GM12878 (cell line): ENCODE results near the gene UST. TPM values are rescaled to one million over a fixed set of nuclear protein-coding genes. Genes with fewer than 3 reads are reported as not detected.

Source experiments
- CBX3 ChIP-seq: fragments of 200-600 bp; sonication (generic); IDR thresholded peaks from 2 replicates; pipeline ENCODE4 v1.6.1; 2016; ENCODE audit warnings: low read depth, borderline replicate concordance
- EZH2 ChIP-seq: IDR thresholded peaks from 2 replicates; pipeline ENCODE4 v1.6.1; 2012; ENCODE audit warnings: low read depth, mild to moderate bottlenecking, control low read depth, inconsistent platforms, low read length, borderline replicate concordance; ENCODE audit not compliant: control insufficient read depth
- MEF2B ChIP-seq: fragments of 450-650 bp; IDR thresholded peaks from 2 replicates; pipeline ENCODE4 v1.6.1; 2018; ENCODE audit warnings: mild to moderate bottlenecking, moderate library complexity; ENCODE audit not compliant: partially characterized antibody, poor library complexity, severe bottlenecking
- NR2C2 ChIP-seq: IDR thresholded peaks from 2 replicates; pipeline ENCODE4 v1.6.1; 2011; ENCODE audit warnings: borderline replicate concordance, low read depth; ENCODE audit not compliant: control insufficient read depth, insufficient read length
- RUNX3 ChIP-seq: IDR thresholded peaks from 2 replicates; pipeline ENCODE4 v1.6.1; 2012; ENCODE audit warnings: low read length, inconsistent platforms
- SRF ChIP-seq, 2 experiments: IDR thresholded peaks; 2 replicates each; pipeline ENCODE4 v1.6.1; 2011; ENCODE audit warnings: low read depth in 2 of 2, low read length in 2 of 2, mild to moderate bottlenecking in 1 of 2, moderate library complexity in 1 of 2
- TCF3 ChIP-seq: IDR thresholded peaks from 2 replicates; pipeline ENCODE4 v1.6.1; 2012; ENCODE audit warnings: low read depth, mild to moderate bottlenecking, low read length, borderline replicate concordance; ENCODE audit not compliant: insufficient read depth
- ZNF24 ChIP-seq: fragments of 450-650 bp; IDR thresholded peaks from 2 replicates; pipeline ENCODE4 v1.6.1; 2017; ENCODE audit warnings: antibody characterized with exemption, mild to moderate bottlenecking
- polyA plus RNA-seq, 11 experiments: library from polyadenylated mRNA; depleted of rRNA in 4 of 11; unstranded in 6 of 11; stranded (reverse) in 5 of 11; fragments of >200 nt; fragmentation: Nextera tagmentation in 4 of 11; fragmentation: Illumina TruSeq in 1 of 11; extraction: Ambion mirVana in 4 of 11; extraction: Trizol in 1 of 11; gene quantifications; 1 replicate in 1 of 11; 2 replicates in 10 of 11; pipeline versions ENCODE4 v1.2.1 to v1.2.3, GENCODE V29; 2011 to 2016; ENCODE audit warnings: inconsistent platforms in 2 of 11, missing spikeins in 2 of 11, low read depth in 1 of 11
- total RNA-seq, 4 experiments: library from RNA; depleted of rRNA in 3 of 4; stranded (reverse); fragments of >200 nt in 3 of 4; fragmentation: Illumina TruSeq in 1 of 4; extraction: Trizol in 1 of 4; gene quantifications; 2 replicates each; pipeline versions ENCODE4 v1.2.1 to v1.2.3, GENCODE V29; 2013 to 2021
- TF ChIP-seq, protein P1 (sequence below): IDR thresholded peaks from 2 replicates; pipeline ENCODE4 v1.6.1; 2011; ENCODE audit warnings: low read depth, mild to moderate bottlenecking, low read length, moderate library complexity, borderline replicate concordance; ENCODE audit errors: extremely low read depth
- TF ChIP-seq, protein P2 (sequence below): IDR thresholded peaks from 2 replicates; pipeline ENCODE4 v1.6.1; 2012; ENCODE audit warnings: mild to moderate bottlenecking, low read depth, low read length
- TF ChIP-seq, protein P3 (sequence below): IDR thresholded peaks from 2 replicates; pipeline ENCODE4 v1.6.1; 2012; ENCODE audit warnings: improper control_type of control experiment, low read depth, low read length; ENCODE audit not compliant: insufficient replicate concordance
- TF ChIP-seq, protein P4 (sequence below): fragments of 150-350 bp; IDR thresholded peaks from 2 replicates; pipeline ENCODE4 v1.6.1; 2016; ENCODE audit warnings: low read depth, low read length
- TF ChIP-seq, protein P5 (sequence below): IDR thresholded peaks from 2 replicates; pipeline ENCODE4 v1.6.1; 2012; ENCODE audit warnings: low read depth, low read length, improper control_type of control experiment

UST gene
- total and polyA plus RNA-seq, 10 of the 15 experiments (the other 5 are each of a cell fraction or from before 2014, with no cell fraction given) = 0.74 to 43.3 (median 2.2) TPM

DNA sequence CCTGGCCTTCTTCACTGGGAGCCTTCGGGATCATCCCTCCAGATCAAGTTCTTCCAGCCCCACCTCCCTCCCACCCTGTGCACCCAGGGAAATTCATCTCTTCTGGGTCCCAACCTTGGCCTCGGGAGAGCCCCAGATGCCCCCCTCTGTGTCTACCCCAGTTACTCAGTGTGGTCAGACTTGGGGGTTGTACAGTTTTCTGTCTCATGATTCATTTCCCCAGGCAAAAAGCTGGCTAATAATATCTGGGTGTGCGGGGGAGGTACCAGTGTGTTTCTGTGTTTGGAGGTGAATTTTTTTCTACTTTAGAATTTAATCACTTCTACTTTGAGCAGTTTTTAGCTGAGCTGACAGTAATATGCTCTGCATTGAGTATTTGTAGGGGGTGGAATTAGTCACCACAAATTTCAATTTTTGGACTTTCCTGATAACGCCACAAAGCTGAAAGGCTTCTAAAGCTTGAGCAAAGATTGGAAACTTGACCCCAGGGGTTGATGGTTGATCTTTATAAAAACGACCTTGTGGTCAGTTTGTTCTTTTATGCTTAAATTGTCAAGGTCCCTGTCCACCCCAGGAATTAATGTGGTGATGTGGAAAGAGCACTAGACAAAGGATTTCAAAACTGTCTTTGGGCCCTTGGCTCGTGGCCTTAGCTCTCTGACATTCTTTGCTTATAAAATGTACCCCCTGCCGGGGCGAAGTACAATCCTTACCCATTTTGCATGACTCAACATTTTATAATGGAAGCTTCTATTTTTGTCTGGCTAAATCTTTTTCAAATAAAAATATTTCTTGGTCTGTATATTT lies 286.0 kb downstream of the UST start (continued):
- TF ChIP-seq TCF3 (no peak), NR2C2 (no peak), RUNX3 (peak; percentile 93), EZH2 (no peak), SRF (IDR thresholded peaks at IDR 0.05; ENCODE audit: low read depth in 2 of 2, low read length in 2 of 2) (peak in 1 of 2 experiments; percentile 52; a peak in 1 of 4 replicates), MEF2B (peak; percentile 97), CBX3 (no peak), ZNF24 (0 out of 2 replicates have a peak, but pooled peaks have one; percentile 19)
- TF ChIP-seq, protein P1, sequence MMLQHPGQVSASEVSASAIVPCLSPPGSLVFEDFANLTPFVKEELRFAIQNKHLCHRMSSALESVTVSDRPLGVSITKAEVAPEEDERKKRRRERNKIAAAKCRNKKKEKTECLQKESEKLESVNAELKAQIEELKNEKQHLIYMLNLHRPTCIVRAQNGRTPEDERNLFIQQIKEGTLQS = no peak
- TF ChIP-seq, protein P2, sequence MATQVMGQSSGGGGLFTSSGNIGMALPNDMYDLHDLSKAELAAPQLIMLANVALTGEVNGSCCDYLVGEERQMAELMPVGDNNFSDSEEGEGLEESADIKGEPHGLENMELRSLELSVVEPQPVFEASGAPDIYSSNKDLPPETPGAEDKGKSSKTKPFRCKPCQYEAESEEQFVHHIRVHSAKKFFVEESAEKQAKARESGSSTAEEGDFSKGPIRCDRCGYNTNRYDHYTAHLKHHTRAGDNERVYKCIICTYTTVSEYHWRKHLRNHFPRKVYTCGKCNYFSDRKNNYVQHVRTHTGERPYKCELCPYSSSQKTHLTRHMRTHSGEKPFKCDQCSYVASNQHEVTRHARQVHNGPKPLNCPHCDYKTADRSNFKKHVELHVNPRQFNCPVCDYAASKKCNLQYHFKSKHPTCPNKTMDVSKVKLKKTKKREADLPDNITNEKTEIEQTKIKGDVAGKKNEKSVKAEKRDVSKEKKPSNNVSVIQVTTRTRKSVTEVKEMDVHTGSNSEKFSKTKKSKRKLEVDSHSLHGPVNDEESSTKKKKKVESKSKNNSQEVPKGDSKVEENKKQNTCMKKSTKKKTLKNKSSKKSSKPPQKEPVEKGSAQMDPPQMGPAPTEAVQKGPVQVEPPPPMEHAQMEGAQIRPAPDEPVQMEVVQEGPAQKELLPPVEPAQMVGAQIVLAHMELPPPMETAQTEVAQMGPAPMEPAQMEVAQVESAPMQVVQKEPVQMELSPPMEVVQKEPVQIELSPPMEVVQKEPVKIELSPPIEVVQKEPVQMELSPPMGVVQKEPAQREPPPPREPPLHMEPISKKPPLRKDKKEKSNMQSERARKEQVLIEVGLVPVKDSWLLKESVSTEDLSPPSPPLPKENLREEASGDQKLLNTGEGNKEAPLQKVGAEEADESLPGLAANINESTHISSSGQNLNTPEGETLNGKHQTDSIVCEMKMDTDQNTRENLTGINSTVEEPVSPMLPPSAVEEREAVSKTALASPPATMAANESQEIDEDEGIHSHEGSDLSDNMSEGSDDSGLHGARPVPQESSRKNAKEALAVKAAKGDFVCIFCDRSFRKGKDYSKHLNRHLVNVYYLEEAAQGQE = peak; percentile 47; the same call in 1 of the 2 replicates
- TF ChIP-seq, protein P3, sequence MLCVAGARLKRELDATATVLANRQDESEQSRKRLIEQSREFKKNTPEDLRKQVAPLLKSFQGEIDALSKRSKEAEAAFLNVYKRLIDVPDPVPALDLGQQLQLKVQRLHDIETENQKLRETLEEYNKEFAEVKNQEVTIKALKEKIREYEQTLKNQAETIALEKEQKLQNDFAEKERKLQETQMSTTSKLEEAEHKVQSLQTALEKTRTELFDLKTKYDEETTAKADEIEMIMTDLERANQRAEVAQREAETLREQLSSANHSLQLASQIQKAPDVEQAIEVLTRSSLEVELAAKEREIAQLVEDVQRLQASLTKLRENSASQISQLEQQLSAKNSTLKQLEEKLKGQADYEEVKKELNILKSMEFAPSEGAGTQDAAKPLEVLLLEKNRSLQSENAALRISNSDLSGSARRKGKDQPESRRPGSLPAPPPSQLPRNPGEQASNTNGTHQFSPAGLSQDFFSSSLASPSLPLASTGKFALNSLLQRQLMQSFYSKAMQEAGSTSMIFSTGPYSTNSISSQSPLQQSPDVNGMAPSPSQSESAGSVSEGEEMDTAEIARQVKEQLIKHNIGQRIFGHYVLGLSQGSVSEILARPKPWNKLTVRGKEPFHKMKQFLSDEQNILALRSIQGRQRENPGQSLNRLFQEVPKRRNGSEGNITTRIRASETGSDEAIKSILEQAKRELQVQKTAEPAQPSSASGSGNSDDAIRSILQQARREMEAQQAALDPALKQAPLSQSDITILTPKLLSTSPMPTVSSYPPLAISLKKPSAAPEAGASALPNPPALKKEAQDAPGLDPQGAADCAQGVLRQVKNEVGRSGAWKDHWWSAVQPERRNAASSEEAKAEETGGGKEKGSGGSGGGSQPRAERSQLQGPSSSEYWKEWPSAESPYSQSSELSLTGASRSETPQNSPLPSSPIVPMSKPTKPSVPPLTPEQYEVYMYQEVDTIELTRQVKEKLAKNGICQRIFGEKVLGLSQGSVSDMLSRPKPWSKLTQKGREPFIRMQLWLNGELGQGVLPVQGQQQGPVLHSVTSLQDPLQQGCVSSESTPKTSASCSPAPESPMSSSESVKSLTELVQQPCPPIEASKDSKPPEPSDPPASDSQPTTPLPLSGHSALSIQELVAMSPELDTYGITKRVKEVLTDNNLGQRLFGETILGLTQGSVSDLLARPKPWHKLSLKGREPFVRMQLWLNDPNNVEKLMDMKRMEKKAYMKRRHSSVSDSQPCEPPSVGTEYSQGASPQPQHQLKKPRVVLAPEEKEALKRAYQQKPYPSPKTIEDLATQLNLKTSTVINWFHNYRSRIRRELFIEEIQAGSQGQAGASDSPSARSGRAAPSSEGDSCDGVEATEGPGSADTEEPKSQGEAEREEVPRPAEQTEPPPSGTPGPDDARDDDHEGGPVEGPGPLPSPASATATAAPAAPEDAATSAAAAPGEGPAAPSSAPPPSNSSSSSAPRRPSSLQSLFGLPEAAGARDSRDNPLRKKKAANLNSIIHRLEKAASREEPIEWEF = peak; percentile 90
- TF ChIP-seq, protein P4, sequence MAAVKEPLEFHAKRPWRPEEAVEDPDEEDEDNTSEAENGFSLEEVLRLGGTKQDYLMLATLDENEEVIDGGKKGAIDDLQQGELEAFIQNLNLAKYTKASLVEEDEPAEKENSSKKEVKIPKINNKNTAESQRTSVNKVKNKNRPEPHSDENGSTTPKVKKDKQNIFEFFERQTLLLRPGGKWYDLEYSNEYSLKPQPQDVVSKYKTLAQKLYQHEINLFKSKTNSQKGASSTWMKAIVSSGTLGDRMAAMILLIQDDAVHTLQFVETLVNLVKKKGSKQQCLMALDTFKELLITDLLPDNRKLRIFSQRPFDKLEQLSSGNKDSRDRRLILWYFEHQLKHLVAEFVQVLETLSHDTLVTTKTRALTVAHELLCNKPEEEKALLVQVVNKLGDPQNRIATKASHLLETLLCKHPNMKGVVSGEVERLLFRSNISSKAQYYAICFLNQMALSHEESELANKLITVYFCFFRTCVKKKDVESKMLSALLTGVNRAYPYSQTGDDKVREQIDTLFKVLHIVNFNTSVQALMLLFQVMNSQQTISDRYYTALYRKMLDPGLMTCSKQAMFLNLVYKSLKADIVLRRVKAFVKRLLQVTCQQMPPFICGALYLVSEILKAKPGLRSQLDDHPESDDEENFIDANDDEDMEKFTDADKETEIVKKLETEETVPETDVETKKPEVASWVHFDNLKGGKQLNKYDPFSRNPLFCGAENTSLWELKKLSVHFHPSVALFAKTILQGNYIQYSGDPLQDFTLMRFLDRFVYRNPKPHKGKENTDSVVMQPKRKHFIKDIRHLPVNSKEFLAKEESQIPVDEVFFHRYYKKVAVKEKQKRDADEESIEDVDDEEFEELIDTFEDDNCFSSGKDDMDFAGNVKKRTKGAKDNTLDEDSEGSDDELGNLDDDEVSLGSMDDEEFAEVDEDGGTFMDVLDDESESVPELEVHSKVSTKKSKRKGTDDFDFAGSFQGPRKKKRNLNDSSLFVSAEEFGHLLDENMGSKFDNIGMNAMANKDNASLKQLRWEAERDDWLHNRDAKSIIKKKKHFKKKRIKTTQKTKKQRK = 0 out of 2 replicates have a peak, but pooled peaks have one; percentile 23
- TF ChIP-seq, protein P5, sequence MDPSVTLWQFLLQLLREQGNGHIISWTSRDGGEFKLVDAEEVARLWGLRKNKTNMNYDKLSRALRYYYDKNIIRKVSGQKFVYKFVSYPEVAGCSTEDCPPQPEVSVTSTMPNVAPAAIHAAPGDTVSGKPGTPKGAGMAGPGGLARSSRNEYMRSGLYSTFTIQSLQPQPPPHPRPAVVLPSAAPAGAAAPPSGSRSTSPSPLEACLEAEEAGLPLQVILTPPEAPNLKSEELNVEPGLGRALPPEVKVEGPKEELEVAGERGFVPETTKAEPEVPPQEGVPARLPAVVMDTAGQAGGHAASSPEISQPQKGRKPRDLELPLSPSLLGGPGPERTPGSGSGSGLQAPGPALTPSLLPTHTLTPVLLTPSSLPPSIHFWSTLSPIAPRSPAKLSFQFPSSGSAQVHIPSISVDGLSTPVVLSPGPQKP = no peak
